ENCODE results near the gene SIGLEC8.

DNA sequence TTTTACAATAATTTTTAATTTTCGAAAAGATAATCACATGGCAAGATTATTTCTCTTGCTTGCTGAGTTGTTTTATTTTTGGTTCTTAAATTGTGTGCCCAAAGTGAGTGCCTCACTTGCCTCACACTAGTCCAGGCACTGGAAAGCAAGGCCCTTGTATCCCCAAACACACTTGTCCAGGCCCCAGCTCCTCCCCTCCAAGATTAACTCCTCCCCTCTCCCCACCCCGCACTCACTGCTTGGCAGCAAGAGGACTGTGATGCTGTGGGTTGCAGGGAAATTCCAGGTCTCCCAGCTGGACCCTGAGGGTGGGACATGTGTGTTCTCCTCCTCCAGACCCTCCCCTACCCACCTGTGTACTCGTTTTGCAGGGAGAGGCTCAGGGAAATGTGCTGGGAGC, 39.4 kb upstream of the SIGLEC8 start:
- TF ChIP-seq EP300 (conservative IDR thresholded peaks at IDR 0.05; ENCODE audit: poor library complexity, severe bottlenecking) (no peak), CTCF (IDR thresholded peaks at IDR 0.05; ENCODE audit: poor library complexity, severe bottlenecking) (no peak)

All from neural cell (in vitro differentiated cells).